ENCODE data around the gene CPNE4.

The CPNE4 gene

GRCh38 chr3:131630097-131630496 is 404.7 kb downstream of the CPNE4 start:
- TF ChIP-seq SPI1 (IDR thresholded peaks at IDR 0.05; ENCODE audit: low read depth, low read length) (peak; percentile 53), PAX5 (IDR thresholded peaks at IDR 0.05; ENCODE audit: insufficient read depth, low read length, severe bottlenecking) (no peak)
- DNase-seq (ENCODE audit: insufficient read length, low spot score): peak; percentile 27
- peak; percentile 82 for FAIRE-seq

GRCh38 chr3:131623431-131623830 is 411.4 kb downstream of the CPNE4 start:
- no peak for DNase-seq (ENCODE audit: insufficient read length, low spot score)
- FAIRE-seq: no peak
- TF ChIP-seq SPI1 (IDR thresholded peaks at IDR 0.05; ENCODE audit: low read depth, low read length): no peak
- no peak for TF ChIP-seq PAX5 (IDR thresholded peaks at IDR 0.05; ENCODE audit: insufficient read depth, low read length, severe bottlenecking)
- TF ChIP-seq POU2F2 (IDR thresholded peaks at IDR 0.05; ENCODE audit: low read depth, low read length): no peak
- TF ChIP-seq POLR2A (IDR thresholded peaks at IDR 0.05; ENCODE audit: low read depth, low read length): no peak
- no peak for TF ChIP-seq POLR2AphosphoS5 (IDR thresholded peaks at IDR 0.05; ENCODE audit: low read depth, low read length)
- no peak for TF ChIP-seq TAF1 (IDR thresholded peaks at IDR 0.05; ENCODE audit: low read depth, low read length)

GRCh38 chr3:131622726-131623125 is 412.1 kb downstream of the CPNE4 start:
- no peak for TF ChIP-seq TAF1 (IDR thresholded peaks at IDR 0.05; ENCODE audit: low read depth, low read length)
- no peak for TF ChIP-seq POU2F2 (IDR thresholded peaks at IDR 0.05; ENCODE audit: low read depth, low read length)
- TF ChIP-seq POLR2A (IDR thresholded peaks at IDR 0.05; ENCODE audit: low read depth, low read length): no peak
- no peak for TF ChIP-seq SPI1 (IDR thresholded peaks at IDR 0.05; ENCODE audit: low read depth, low read length)
- TF ChIP-seq POLR2AphosphoS5 (IDR thresholded peaks at IDR 0.05; ENCODE audit: low read depth, low read length): no peak
- no peak for TF ChIP-seq PAX5 (IDR thresholded peaks at IDR 0.05; ENCODE audit: insufficient read depth, low read length, severe bottlenecking)
- no peak for DNase-seq (ENCODE audit: insufficient read length, low spot score)
- FAIRE-seq: no peak

GRCh38 chr3:131620977-131621376 is 413.8 kb downstream of the CPNE4 start:
- DNase-seq (ENCODE audit: insufficient read length, low spot score): no peak
- TF ChIP-seq POLR2A (IDR thresholded peaks at IDR 0.05; ENCODE audit: low read depth, low read length) (no peak), TAF1 (IDR thresholded peaks at IDR 0.05; ENCODE audit: low read depth, low read length) (no peak), POLR2AphosphoS5 (IDR thresholded peaks at IDR 0.05; ENCODE audit: low read depth, low read length) (no peak), SPI1 (IDR thresholded peaks at IDR 0.05; ENCODE audit: low read depth, low read length) (peak; percentile 89), PAX5 (IDR thresholded peaks at IDR 0.05; ENCODE audit: insufficient read depth, low read length, severe bottlenecking) (no peak)
- no peak for FAIRE-seq

- DNase-seq (ENCODE audit: insufficient read length, low spot score): no peak
- TF ChIP-seq PAX5 (IDR thresholded peaks at IDR 0.05; ENCODE audit: insufficient read depth, low read length, severe bottlenecking): no peak
- FAIRE-seq: no peak
These were observed 415.0 kb downstream of the CPNE4 start for GRCh38 chr3:131619821-131620220.

- DNase-seq (ENCODE audit: insufficient read length, low spot score) (no peak), FAIRE-seq (peak; percentile 13)
- no peak for TF ChIP-seq POU2F2 (IDR thresholded peaks at IDR 0.05; ENCODE audit: low read depth, low read length)
- no peak for TF ChIP-seq POLR2A (IDR thresholded peaks at IDR 0.05; ENCODE audit: low read depth, low read length)
- TF ChIP-seq PAX5 (IDR thresholded peaks at IDR 0.05; ENCODE audit: insufficient read depth, low read length, severe bottlenecking): no peak
- no peak for TF ChIP-seq SPI1 (IDR thresholded peaks at IDR 0.05; ENCODE audit: low read depth, low read length)
- no peak for TF ChIP-seq POLR2AphosphoS5 (IDR thresholded peaks at IDR 0.05; ENCODE audit: low read depth, low read length)
- TF ChIP-seq TAF1 (IDR thresholded peaks at IDR 0.05; ENCODE audit: low read depth, low read length): no peak
These were observed 418.1 kb downstream of the CPNE4 start for GRCh38 chr3:131616719-131617118.

GRCh38 chr3:131612745-131613144 is 422.1 kb downstream of the CPNE4 start:
- TF ChIP-seq SPI1 (IDR thresholded peaks at IDR 0.05; ENCODE audit: low read depth, low read length) (peak; percentile 34; the same call in 1 of the 2 replicates), PAX5 (IDR thresholded peaks at IDR 0.05; ENCODE audit: insufficient read depth, low read length, severe bottlenecking) (no peak), POLR2AphosphoS5 (IDR thresholded peaks at IDR 0.05; ENCODE audit: low read depth, low read length) (no peak), TAF1 (IDR thresholded peaks at IDR 0.05; ENCODE audit: low read depth, low read length) (no peak), POU2F2 (IDR thresholded peaks at IDR 0.05; ENCODE audit: low read depth, low read length) (no peak)
- DNase-seq (ENCODE audit: insufficient read length, low spot score) (no peak), FAIRE-seq (no peak)

GRCh38 chr3:131610174-131610573 is 424.6 kb downstream of the CPNE4 start:
- FAIRE-seq: no peak

GRCh38 chr3:131608741-131609140 is 426.1 kb downstream of the CPNE4 start:
- DNase-seq (ENCODE audit: insufficient read length, low spot score) (no peak), FAIRE-seq (no peak)
- no peak for TF ChIP-seq POLR2A (IDR thresholded peaks at IDR 0.05; ENCODE audit: low read depth, low read length)
- TF ChIP-seq POLR2AphosphoS5 (IDR thresholded peaks at IDR 0.05; ENCODE audit: low read depth, low read length): no peak
- no peak for TF ChIP-seq SPI1 (IDR thresholded peaks at IDR 0.05; ENCODE audit: low read depth, low read length)
- no peak for TF ChIP-seq POU2F2 (IDR thresholded peaks at IDR 0.05; ENCODE audit: low read depth, low read length)
- TF ChIP-seq TAF1 (IDR thresholded peaks at IDR 0.05; ENCODE audit: low read depth, low read length): no peak
- TF ChIP-seq PAX5 (IDR thresholded peaks at IDR 0.05; ENCODE audit: insufficient read depth, low read length, severe bottlenecking): no peak

More at GRCh38 chr3:131610174-131610573, 424.6 kb downstream of the CPNE4 start:
- no peak for DNase-seq (ENCODE audit: insufficient read length, low spot score)
- TF ChIP-seq POLR2A (IDR thresholded peaks at IDR 0.05; ENCODE audit: low read depth, low read length) (no peak), POU2F2 (IDR thresholded peaks at IDR 0.05; ENCODE audit: low read depth, low read length) (no peak), TAF1 (IDR thresholded peaks at IDR 0.05; ENCODE audit: low read depth, low read length) (no peak), SPI1 (IDR thresholded peaks at IDR 0.05; ENCODE audit: low read depth, low read length) (no peak), PAX5 (IDR thresholded peaks at IDR 0.05; ENCODE audit: insufficient read depth, low read length, severe bottlenecking) (no peak), POLR2AphosphoS5 (IDR thresholded peaks at IDR 0.05; ENCODE audit: low read depth, low read length) (no peak)

GRCh38 chr3:131608296-131608695 is 426.5 kb downstream of the CPNE4 start:
- peak; percentile 78 for FAIRE-seq
- TF ChIP-seq POU2F2 (IDR thresholded peaks at IDR 0.05; ENCODE audit: low read depth, low read length): no peak
- TF ChIP-seq TAF1 (IDR thresholded peaks at IDR 0.05; ENCODE audit: low read depth, low read length): no peak
- no peak for TF ChIP-seq PAX5 (IDR thresholded peaks at IDR 0.05; ENCODE audit: insufficient read depth, low read length, severe bottlenecking)
- TF ChIP-seq POLR2A (IDR thresholded peaks at IDR 0.05; ENCODE audit: low read depth, low read length): no peak
- no peak for TF ChIP-seq SPI1 (IDR thresholded peaks at IDR 0.05; ENCODE audit: low read depth, low read length)
- DNase-seq (ENCODE audit: insufficient read length, low spot score): no peak

All from GM12891 (cell line).